ENCODE results near the gene GBX2.

Gene GBX2

DNA sequence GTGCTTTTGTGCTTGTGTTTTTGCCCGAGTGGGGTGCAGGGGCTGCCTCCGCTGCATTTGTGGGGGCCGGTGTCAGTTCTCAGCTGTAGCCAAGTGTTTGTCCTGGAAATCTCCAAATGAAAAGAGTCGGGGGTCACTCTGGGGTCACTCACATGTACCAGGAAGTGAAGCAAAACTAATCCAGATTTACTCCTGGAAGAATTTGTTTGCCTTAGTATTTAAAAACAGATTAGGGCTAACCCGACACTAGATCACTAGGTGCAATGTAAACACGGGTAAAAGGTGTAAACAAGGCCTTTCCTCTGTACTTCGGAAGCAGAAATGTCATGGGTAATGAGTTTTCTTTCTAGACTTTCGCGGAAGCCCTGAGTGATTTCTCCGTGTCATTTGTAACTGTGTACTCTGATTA is 50.3 kb downstream of the GBX2 start:
- no peak for DNase-seq (ENCODE audit: low spot score)

DNA sequence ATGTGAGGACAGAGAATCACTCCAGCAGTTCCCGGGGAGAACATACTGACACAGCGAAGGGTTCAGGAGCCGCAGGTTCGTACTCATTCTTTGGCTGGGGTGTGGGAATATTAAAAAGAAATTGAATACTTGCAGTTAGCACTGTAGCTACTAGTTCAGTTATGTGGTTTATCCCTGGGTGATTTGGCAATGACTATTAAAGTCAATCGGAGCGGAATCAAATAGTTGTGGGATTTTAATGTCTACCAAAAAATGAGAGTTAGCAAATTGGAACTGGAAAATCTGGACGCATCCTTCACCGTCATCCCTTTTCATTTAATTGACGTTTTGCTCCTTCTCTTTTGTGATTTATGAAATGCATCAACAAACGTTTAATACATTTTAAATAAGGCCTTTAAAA is 50.8 kb downstream of the GBX2 start:
- no peak for DNase-seq (ENCODE audit: low spot score)
